Upper lobe of left lung (tissue), 4 donors: ENCODE data around the gene DAZAP1.

Source experiments
- POLR2A ChIP-seq, 4 donors: fragments of 450-650 bp; IDR thresholded peaks; one replicate each; pipeline ENCODE4 v1.5.1; 2016 to 2017; ENCODE audit warnings: antibody characterized with exemption in 4 of 4, mild to moderate bottlenecking in 2 of 4
- TF ChIP-seq, protein P1 (sequence below), 6 experiments: fragments of 450-650 bp in 4 of 6; fragments of 200-600 bp in 2 of 6; sonication (generic) in 2 of 6; IDR thresholded peaks; one replicate each; pipeline ENCODE4 v1.5.1; 2016 to 2019; ENCODE audit warnings: antibody characterized with exemption in 6 of 6

GRCh38 chr19:1433119-1434039 is 26.0 kb downstream of the DAZAP1 start:
- no peak for TF ChIP-seq POLR2A (IDR thresholded peaks at IDR 0.05)
- TF ChIP-seq, protein P1, sequence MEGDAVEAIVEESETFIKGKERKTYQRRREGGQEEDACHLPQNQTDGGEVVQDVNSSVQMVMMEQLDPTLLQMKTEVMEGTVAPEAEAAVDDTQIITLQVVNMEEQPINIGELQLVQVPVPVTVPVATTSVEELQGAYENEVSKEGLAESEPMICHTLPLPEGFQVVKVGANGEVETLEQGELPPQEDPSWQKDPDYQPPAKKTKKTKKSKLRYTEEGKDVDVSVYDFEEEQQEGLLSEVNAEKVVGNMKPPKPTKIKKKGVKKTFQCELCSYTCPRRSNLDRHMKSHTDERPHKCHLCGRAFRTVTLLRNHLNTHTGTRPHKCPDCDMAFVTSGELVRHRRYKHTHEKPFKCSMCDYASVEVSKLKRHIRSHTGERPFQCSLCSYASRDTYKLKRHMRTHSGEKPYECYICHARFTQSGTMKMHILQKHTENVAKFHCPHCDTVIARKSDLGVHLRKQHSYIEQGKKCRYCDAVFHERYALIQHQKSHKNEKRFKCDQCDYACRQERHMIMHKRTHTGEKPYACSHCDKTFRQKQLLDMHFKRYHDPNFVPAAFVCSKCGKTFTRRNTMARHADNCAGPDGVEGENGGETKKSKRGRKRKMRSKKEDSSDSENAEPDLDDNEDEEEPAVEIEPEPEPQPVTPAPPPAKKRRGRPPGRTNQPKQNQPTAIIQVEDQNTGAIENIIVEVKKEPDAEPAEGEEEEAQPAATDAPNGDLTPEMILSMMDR (IDR thresholded peaks at IDR 0.05) = no peak
